HG02840 (cell line): ENCODE measurements around the gene IGF1.

Experiments used
- ATAC-seq: cut with Tn5 transposase; IDR thresholded peaks from one replicate; pipeline ENCODE4 v1.9.1; 2021; ENCODE audit warnings: mild to moderate bottlenecking, moderate library complexity, moderate number of reproducible peaks; ENCODE audit not compliant: unreplicated experiment, low FRiP score

The IGF1 gene

DNA sequence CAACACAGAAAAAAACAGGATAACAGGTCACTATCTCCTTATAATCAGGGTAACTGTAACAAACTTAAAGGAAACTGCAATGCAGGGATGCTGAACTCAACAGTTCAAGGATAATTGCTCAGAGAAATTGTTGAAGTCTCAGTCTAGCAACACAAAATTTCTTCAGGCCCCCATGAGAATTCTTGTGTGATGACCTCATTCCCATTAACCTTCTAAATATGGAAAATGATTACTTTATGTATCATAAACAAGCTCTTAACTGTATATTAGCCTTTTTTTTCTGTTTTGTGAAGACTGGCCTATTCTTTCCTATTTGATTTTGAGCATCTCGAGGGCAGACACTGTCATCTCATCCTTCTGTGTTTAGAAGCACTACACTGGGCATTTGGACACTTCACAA is 47.1 kb downstream of the IGF1 start:
- no peak for ATAC-seq

DNA sequence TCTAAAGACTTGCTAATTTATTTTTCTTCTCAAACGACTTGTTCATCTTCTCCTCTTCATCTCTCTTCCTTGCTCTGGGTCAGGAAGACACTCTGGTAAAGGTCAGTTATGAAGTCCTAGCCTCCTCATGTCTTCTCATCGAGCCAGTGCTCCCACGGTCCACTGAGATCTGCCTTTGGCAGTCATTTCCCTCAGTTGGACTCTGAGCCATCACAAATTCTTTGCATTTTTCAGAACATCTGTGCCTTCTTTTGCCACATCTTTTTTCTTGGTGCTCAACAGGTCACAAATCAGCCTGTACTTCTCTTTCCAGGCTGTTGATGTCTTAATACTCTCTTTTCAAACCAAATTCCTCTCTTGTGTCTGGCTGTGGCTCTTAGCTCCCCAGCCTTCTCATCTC is 49.7 kb downstream of the IGF1 start:
- ATAC-seq: no peak

DNA sequence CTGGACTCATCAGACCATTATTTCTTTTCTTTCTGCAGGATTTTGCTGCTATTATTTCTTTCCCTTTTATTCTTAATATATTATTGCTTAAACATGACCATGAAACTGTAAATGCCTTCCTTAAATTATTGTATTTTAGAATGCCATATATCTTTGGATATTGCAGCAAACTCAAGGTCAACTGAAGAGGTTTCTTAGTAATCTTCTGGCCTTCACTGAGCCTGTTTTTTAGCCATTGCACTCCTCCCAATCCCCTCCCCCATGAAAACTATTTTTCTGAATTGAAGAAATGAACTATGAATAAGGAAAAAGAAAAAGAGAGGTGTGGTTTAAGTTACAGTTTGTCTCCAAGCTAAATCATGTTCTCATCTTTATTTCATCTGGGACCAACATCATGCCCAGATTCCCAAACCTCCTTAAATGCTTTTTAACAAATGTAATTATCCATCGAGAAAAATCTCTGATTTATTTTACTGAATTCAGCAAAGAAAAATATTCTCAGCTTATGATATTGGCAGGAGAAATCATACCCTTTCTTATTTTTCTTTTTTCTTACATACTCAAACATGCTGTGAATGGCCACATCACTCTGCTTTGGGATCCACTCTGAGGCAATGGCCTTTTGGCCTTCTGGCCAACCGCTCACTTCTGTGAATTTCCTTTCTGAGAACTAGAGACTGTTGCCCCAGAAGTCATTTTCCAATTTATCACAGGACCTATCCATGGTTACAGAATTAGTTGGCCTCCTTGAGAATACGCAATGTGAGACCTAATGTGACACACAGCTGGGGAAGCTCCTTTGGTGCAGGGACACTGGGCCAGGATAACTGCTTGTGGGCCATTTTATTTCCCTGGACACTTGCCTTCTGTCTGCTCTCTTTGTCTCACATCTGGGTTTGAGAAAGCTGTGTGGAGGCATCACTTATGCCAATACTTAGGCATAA is 50.9 kb downstream of the IGF1 start:
- no peak for ATAC-seq

DNA sequence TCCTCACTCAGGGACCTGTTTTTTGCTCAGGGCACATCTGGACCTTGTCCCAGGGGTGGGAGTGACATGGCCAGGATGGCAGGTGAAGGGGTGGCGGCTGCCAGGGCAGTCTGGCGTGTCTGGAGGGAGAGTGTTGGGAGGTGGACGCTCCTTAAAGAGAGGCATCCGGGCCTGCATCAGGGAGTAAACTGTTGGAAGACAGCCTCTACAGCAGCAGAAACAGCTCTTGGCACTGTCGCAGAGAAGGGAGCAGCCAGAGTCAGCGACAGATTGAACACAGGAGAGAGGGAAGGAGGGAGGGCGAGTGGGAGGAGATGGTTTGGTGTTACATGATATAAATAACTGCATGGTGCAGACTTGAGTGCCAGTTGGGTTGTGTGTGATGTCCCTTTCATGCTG is 52.8 kb downstream of the IGF1 start:
- ATAC-seq: no peak

DNA sequence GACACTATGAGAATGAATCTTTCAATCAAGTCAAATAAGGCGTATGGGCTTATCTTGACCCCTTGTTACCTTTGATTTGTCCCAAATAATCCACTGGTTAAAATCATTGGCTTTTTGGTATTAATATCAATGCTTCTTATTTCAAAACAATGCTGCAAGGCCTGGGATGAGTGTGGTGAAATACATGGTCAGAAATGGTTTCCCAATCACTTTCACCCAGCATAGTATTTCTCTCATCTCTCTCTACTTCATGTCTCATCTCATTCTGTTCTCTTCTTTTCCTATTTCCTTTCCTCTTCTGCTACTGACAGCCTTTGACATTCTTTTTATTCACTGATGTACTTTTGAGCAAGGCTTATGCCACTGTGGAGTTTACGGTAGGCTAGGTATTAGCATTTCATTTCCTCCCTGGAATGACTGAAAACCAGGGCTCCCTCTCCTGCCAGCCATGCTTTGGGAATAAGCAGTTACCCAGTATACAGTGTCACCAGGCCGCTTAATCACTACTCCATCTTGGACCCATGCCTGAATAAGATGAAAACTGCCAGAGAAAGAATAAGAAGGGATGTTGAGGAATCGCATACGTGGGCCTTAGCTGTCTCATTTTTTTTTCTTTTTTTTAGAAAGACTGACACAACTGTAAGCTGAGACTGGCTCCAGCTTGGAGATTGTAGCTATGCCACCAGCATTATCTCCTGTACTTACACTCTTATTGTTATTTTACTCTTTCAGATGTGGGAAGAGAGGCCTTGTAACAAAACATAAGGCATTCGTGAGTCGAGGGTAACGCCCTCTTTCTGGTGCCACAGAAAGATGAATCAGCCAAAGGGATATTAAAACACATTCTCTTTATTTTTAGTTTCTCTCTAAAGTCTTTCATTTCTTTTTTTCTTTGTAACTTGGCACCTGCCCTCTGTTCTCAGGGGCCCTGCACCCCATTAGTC is 53.5 kb downstream of the IGF1 start:
- no peak for ATAC-seq

DNA sequence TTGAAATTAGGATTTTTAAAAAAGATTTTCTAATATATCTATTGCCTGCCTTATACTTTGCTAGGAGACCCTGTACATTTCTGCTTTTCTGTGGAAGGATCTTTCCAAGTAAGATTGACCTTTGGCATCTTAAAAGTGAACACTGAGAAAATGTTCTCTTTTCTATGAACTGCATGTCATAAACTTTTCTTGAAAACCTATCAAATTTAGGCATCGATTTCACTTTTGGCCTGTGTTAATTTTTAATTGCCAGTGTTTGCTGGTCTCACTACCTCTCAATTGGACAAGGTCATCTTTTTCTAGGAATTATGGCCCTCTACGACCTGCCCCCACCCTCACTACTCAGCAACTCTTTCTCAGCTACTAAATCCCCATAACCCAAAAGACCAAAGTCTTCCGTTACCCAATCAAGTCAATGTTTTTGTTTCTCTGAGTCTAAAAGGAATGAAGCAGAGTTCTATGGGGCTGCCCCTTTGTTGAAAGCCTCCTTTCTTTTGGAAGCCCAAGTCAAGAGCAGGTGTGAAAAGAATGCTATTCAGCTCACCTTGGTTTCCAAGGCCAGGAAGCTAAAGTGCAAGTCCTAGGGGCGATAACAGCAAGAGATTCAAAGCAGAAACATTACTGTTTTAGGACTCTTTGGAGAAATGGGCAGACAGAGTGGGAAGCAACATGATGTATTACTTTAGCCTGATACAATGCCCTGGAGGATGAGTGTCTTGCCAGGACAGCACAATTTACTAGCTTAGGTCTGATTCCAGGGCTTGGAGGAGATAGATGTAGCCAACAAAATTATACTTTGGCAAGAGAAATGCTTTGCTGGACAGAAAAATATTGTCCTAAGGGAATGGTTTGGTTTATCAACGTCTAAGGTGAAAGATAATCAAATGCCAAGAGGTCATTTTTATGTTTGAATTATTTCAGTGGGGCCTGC is 55.0 kb downstream of the IGF1 start:
- ATAC-seq: no peak

DNA sequence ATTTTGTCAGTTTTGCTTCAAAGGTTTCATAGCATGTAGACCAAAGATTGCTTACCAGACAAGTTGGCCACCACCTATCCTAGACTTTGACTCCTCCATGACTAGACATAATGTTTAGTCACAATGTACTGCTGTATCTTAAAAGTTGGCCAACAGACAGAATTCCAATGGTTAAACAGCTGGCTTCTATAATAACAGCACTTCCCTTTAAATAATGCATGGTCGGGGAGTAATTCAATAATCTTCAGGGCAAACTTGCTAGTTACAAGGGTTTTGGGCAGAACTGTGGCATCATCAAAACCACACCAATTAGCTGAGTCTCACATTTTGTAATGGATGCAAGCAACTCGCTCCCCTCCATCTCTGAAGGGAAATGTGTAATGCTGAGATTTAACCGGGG is 56.9 kb downstream of the IGF1 start:
- no peak for ATAC-seq

DNA sequence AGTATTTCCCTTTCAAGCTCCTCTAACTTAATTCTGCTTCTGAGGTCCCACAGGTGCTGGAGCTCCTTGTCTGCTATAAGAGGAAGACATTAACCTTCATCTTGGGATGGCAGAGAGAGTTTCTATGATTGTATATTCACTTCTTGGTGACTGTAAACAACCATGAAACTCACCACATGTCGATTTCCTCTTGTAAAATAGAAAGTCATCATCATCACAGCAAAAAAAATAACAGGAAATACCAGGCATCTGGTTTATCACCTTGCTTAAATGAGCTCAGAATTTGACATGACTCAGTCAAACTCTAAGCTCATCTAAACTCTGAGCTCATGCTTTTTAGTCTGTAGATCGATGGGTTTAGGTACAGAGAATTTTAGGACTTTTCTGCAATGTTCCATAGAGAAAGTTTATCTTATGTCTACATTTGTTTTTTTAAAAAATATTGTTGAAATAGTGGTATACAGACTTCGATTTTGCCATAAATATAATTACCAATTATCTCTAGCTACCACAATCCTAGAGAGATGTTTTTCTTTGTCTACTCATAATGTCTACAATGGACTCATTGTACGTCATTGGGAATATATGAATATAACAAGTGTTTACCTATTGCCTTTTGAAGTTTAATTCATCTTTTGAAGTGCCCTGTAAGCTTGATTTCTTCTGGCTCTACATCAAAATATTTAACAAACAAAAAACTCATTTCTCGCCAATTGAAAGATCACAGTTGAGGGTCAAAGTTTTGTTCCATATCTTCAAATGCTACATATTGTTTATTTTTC is 58.4 kb downstream of the IGF1 start:
- no peak for ATAC-seq

DNA sequence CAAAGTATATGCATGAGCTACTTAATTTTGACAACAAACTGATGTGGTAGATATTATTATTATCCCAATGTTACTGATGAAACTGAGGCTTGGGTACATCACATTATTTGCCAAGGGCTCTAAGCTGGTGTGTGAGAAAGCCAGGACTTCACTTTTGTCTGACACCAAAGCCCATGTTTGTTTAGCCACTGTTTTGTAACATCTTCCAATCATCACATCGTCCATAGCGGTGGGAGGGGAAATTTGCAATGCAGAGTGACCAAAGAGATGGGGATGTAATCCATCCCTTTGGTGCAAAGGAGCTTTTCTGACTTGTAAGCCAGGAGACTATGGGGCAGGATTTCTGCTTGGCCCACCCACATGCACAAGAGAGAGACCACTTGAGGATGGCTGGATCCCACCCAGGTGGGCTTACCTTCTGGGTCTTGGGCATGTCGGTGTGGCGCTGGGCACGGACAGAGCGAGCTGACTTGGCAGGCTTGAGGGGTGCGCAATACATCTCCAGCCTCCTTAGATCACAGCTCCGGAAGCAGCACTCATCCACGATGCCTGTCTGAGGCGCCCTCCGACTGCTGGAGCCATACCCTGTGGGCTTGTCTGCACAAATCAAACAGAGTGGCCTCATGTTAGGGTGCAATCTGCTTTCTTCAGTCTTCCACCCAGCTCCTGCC is 61.1 kb downstream of the IGF1 start:
- ATAC-seq: no peak

DNA sequence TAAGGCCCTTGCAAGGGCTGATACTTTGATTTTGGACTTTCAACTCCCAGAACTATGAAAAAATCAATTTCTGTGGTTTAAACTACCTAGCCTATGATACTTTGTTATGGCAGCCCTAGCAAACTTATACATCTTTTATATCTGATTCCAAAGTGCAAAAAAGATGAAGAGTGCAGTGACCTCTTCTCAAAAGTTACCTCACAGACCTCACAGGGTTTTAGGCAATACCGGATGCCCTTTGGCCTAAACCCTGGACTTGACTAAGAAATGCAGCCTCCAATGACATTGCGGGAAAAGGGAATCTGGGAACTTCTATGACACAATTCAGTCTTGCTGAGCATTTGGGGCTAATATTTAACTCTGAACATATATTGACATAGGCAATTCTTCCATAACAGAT is 63.3 kb downstream of the IGF1 start:
- ATAC-seq: no peak

DNA sequence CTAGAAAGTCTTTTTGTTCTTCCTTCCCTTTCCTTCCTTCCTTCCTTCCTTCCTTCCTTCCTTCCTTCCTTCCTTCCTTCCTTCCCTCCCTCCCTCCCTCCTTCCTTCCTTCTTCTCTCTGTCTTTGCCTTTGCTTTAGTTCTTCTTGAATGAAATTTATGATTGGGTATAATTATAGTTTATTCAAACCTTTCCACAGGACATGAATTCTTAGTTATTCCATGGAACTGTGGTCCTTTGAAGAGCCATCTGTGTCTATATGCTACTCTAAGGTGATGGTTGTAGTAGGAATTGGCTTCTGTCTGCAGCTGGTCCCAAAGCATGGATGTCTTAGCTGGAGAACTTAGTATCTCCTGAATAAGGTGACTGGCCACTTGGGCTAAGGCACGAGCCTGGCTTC is 64.8 kb downstream of the IGF1 start:
- ATAC-seq: no peak

DNA sequence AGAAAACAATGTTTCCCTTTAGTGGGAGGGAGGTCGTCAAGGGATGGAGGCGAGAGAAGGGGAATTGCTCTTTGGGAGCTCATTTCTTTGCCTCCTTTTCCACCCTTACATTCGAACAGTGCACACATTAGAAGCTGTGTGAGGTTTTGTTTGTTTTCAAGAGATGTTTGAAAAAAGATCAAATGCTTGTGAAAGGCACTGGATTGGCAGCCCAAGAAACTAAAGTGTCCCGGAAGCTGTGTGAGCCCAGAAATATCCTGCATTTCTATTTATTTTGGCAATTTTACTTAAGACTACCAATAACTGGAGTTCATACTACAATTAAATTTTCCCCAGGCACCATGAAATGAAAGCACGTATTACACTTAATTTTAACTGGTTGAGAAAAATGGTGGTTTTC is 67.0 kb downstream of the IGF1 start:
- no peak for ATAC-seq

DNA sequence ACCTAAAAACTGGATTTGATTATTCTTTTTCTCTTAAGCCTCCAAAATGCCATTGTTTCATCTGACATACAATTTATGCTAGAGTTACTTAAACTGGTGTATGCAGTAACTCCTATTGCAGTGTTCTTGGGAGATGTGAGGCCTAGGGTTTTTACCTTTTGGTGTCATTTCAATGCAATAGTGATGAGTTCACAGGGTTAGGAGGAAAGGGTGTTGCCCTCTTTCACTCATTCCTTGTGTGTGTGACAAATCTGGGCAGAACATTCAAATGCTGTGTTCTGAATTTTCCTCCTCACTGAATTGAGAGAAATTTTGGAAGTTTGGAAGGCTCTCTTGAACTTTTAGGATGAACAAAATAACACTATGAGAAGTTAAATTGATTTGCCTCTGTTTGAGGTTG is 69.9 kb downstream of the IGF1 start:
- no peak for ATAC-seq

DNA sequence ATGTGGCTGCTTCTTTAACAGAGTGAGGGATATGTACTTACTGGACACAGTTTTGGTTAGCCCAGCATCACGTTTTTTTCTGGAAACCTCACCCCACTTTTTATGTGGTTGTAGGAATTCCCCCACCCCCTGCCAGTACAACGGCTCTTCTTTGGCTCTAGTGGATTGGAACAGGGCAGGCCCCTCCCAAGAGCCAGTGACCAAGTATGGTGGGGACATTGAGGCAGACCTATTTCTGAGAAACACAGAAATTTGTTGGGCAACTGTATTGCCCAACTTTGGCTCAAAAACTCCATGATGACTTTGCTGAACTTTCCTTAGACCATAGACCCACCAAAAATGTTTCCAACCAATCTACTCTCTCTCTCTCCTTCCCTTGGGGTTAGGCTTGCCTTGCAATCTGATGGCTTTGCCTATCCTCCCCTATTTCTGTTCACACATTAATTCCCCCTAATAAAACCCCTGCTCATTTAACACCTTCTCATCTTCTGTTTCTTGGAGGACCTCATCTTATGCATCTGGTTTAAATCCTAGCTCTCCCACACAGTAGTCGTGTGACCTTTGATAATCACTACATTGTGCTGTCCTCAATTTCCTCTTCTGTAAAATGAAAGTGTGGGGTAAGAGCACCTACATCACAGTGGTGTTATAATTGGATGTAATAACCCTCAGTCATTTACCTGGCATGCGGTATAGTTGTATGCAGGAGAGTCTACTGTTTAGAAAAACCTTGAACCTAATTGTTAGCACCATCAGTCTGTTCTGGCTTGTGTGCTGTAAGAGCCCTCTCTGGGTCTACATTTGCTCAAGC is 71.7 kb downstream of the IGF1 start:
- no peak for ATAC-seq

DNA sequence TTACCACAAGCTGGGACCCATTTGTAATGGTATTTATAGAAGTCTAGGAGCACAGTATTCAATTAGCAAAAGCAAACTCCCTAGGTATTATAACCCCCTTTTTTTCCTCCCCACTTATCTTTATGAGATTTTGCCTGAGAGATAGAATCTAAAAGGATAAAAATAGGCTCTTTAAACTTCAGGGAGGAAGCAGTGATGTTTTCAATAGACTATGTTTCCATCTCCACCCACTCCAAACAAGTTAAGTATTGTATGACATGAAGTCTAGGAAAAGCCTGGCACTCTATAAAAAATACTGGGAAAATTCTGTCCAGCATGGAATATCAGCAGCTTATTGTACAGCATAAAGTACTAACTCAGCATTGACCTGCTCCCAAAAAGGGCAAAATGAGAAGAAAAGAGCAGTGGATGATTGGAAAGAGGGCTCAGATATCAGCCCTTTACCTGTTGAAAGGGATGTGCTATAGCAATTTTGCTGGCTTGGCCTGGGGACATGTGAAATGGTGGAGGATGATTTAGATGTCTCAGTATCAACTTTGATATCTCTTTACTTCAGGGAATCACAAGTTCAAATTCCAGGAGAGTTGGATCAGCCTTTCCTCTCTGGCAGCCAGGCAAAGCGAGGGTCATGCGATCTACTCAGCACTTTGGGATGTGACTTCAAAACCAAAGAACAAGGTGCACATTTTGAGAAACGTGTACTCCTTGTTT is 72.4 kb downstream of the IGF1 start:
- no peak for ATAC-seq

DNA sequence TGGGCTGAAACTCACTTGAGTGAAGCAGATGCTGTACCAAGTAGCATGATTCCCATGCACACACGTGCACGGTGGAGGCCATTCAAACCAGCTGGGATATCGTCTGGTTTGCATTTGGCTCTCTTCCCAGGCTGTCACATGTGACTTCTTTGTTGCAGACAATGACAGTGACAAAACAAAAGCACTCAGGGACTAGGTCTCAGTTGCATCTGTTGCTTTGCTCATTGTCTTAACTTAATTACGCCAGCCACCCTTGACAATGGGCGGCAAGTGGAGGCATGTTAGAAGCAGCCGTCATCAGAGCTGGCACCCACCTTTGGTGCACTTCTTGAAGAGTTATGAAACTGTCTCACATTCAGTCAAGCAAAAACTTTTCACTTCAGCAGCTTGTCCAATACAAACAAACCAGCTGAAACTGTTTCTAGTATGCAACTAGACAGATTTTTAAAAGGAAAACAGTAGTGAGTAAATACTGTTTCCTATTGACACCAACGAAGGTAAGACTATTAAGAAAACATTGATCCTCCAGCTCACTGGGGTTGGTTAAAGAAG is 74.3 kb downstream of the IGF1 start:
- ATAC-seq: no peak

DNA sequence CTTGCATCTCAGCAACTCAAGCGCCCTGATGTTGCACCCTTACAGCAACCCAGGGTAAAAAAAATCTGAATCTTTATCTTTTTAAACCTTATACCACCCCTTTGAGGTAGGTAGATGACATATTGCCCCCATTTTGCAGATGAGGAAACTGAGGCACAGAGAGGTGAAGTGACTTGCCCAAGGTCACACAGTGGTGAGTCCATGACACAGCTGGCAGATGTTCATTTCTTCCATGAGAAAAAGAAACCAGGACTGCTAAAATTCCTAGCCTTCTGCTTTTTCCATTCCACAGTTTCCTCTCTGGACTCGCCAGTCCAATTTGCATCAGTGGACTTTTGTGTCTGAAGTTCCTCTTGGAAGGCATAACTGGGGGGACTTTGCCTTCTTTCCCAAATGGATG is 79.3 kb downstream of the IGF1 start:
- no peak for ATAC-seq
